ENCODE data around the gene KCTD13. TPM values are rescaled to one million over a fixed set of nuclear protein-coding genes. Genes with fewer than 3 reads are reported as not detected.
A peak's percentile ranks its signal among the peaks of the same experiment; 100 is the strongest.

KCTD13 gene
- total RNA-seq, 2 experiments from 2014 or later: 35.2 to 35.3 TPM

GRCh38 chr16:29899516-29900101 lies 26.4 kb downstream of the KCTD13 start, which contains the start of gene SEZ6L2:
TSS of gene SEZ6L2 (minus strand) at chr16:29899550. CDS start at chr16:29899019, 531 bp downstream.
- Mint-ChIP-seq H3K36me3 (ENCODE audit: low read depth) (no peaks in the 10 kb centered on the region), H3K4me1 (ENCODE audit: low read depth) (peaks cover 12% of the 10 kb centered on the region), H3K27me3 (peaks cover 23% of the 10 kb centered on the region), H3K4me3 (peak within 1 kb of the TSS; percentile 67), H3K9me3 (no peaks in the 10 kb centered on the region), H3K27ac (no peak within 1 kb of the TSS)
- ATAC-seq (no peak), DNase-seq (peak; percentile 73)
- ChIA-PET POLR2A (interaction anchor here (2.6 to 3.1 kb wide), 2 partner anchors 26 to 97 kb away, joined by 13 to 16 read pairs; partner anchors contain the start of genes HIRIP3, INO80E and KCTD13), CTCF (interaction anchor here (1.0 to 2.5 kb wide), 3 partner anchors 32 to 208 kb away, joined by 3 to 6 read pairs (median 4); partner anchors contain the start of gene TLCD3B)
- no peak for TF ChIP-seq CTCF (IDR thresholded peaks at IDR 0.05)
- intact Hi-C loops (cut with micrococcal nuclease): loop anchor here (2.0 kb wide), 1 partner anchor 21 kb away; no protein-coding TSS in a partner anchor

- no peak overlapping the region for H3K4me3 Mint-ChIP-seq
- no peaks in the 10 kb centered on the region for H3K36me3 Mint-ChIP-seq (ENCODE audit: low read depth)
- H3K9me3 Mint-ChIP-seq: no peaks in the 10 kb centered on the region
- no peak for DNase-seq
- no peak overlapping the region for H3K27ac Mint-ChIP-seq
- ChIA-PET POLR2A (interaction anchor here (1.2 to 2.6 kb wide), 2 partner anchors 28 to 97 kb away, joined by 4 to 13 read pairs; partner anchors contain the start of genes HIRIP3, INO80E and KCTD13), CTCF (no interaction called here)
- H3K4me1 Mint-ChIP-seq (ENCODE audit: low read depth): peaks cover 12% of the 10 kb centered on the region
- ATAC-seq: no peak
- H3K27me3 Mint-ChIP-seq: peaks cover 23% of the 10 kb centered on the region
- intact Hi-C loops (cut with micrococcal nuclease): loop anchor here (2.0 kb wide), 1 partner anchor 20 kb away; no protein-coding TSS in a partner anchor
- TF ChIP-seq CTCF (IDR thresholded peaks at IDR 0.05): no peak
These were observed 27.1 kb downstream of the KCTD13 start for GRCh38 chr16:29898804-29899515.

- no peak for ATAC-seq
- ChIA-PET CTCF (no interaction called here), POLR2A (interaction anchor here (1.2 kb wide), 1 partner anchor 28 kb away, joined by 4 read pairs; the partner anchor contains the start of gene KCTD13)
- H3K27me3 Mint-ChIP-seq: peaks cover 23% of the 10 kb centered on the region
- H3K4me1 Mint-ChIP-seq (ENCODE audit: low read depth): peaks cover 8% of the 10 kb centered on the region
- no peaks in the 10 kb centered on the region for H3K36me3 Mint-ChIP-seq (ENCODE audit: low read depth)
- no peak overlapping the region for H3K27ac Mint-ChIP-seq
- TF ChIP-seq CTCF (IDR thresholded peaks at IDR 0.05): no peak
- intact Hi-C loops (cut with micrococcal nuclease): loop anchor here (2.0 kb wide), 1 partner anchor 19 kb away; no protein-coding TSS in a partner anchor
- DNase-seq: no peak
- no peaks in the 10 kb centered on the region for H3K9me3 Mint-ChIP-seq
- no peak overlapping the region for H3K4me3 Mint-ChIP-seq
These were observed 27.8 kb downstream of the KCTD13 start for GRCh38 chr16:29898135-29898803.

GRCh38 chr16:29897333-29897732 lies 28.7 kb downstream of the KCTD13 start:
- H3K27ac Mint-ChIP-seq: no peak overlapping the region
- POLR2A ChIA-PET: interaction anchor here (0.5 kb wide), 1 partner anchor 29 kb away, joined by 3 read pairs; the partner anchor contains the start of gene KCTD13
- no peaks in the 10 kb centered on the region for H3K36me3 Mint-ChIP-seq (ENCODE audit: low read depth)

More at GRCh38 chr16:29897333-29897732, 28.7 kb downstream of the KCTD13 start:
- Mint-ChIP-seq H3K27me3 (peaks cover 23% of the 10 kb centered on the region), H3K9me3 (no peaks in the 10 kb centered on the region), H3K4me1 (ENCODE audit: low read depth) (peaks cover 8% of the 10 kb centered on the region), H3K4me3 (no peak overlapping the region)
- no peak for DNase-seq
- intact Hi-C loops (cut with micrococcal nuclease): no loop called here
- ATAC-seq: no peak
- no peak for TF ChIP-seq CTCF (IDR thresholded peaks at IDR 0.05)
- CTCF ChIA-PET: no interaction called here
